Measurements from ENCODE around the gene BACH2.

DNA sequence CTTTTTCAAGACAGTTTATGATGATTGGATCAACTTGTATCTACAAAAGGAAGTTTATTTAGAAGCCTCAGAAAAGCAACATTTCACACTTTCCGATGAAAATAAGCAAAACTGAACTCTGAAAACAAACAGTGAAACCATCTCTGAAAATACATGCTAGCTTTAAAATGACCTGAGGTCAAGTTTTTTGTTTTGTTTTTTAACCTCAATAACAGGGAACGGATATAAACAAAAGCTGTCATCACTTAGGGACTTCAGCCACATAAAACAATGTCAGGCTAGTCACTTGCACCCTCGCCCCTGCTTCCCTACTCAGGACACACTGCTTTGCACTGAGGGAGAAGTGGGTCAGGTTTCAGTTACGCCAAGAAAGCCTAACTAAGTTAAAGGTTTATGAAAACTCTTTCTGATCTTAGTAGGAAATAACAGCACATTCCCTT lies 11.6 kb downstream of the BACH2 start:
- TF ChIP-seq, protein P1, sequence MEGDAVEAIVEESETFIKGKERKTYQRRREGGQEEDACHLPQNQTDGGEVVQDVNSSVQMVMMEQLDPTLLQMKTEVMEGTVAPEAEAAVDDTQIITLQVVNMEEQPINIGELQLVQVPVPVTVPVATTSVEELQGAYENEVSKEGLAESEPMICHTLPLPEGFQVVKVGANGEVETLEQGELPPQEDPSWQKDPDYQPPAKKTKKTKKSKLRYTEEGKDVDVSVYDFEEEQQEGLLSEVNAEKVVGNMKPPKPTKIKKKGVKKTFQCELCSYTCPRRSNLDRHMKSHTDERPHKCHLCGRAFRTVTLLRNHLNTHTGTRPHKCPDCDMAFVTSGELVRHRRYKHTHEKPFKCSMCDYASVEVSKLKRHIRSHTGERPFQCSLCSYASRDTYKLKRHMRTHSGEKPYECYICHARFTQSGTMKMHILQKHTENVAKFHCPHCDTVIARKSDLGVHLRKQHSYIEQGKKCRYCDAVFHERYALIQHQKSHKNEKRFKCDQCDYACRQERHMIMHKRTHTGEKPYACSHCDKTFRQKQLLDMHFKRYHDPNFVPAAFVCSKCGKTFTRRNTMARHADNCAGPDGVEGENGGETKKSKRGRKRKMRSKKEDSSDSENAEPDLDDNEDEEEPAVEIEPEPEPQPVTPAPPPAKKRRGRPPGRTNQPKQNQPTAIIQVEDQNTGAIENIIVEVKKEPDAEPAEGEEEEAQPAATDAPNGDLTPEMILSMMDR (conservative IDR thresholded peaks at IDR 0.05; ENCODE audit: low read depth, low read length) = no peak
- no peak for TF ChIP-seq SMC3 (IDR thresholded peaks at IDR 0.05; ENCODE audit: low read depth, low read length)
- no peak for TF ChIP-seq MAFK (IDR thresholded peaks at IDR 0.05; ENCODE audit: low read depth, low read length)
- no peak for TF ChIP-seq RCOR1 (IDR thresholded peaks at IDR 0.05; ENCODE audit: insufficient replicate concordance, low read length)
- TF ChIP-seq, protein P2, sequence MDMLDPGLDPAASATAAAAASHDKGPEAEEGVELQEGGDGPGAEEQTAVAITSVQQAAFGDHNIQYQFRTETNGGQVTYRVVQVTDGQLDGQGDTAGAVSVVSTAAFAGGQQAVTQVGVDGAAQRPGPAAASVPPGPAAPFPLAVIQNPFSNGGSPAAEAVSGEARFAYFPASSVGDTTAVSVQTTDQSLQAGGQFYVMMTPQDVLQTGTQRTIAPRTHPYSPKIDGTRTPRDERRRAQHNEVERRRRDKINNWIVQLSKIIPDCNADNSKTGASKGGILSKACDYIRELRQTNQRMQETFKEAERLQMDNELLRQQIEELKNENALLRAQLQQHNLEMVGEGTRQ (IDR thresholded peaks at IDR 0.05; ENCODE audit: low read depth, low read length) = no peak
